SK-N-SH treated with all-trans-retinoic acid at 6 μM for 48 hours (cell line): ENCODE measurements around the gene JMJD8.

Source experiments
- ATAC-seq: fragments of 200-7000 bp; cut with Tn5 transposase; 3 replicates; pipeline ENCODE4 v1.9.1; 2020; ENCODE audit warnings: mild to moderate bottlenecking, moderate library complexity
- ARNTL ChIP-seq: fragments of 450-650 bp; formaldehyde crosslinking; IDR thresholded peaks from 2 replicates; pipeline ENCODE4 v1.5.0; 2020; ENCODE audit warnings: low read depth, mild to moderate bottlenecking, moderate library complexity, borderline replicate concordance
- CREB5 ChIP-seq: fragments of 250-450 bp; sonication (Bioruptor Pico); IDR thresholded peaks from 2 replicates; pipeline ENCODE4 v1.5.1; 2020; ENCODE audit warnings: low read depth, mild to moderate bottlenecking, moderate library complexity
- CSDC2 ChIP-seq: fragments of 250-450 bp; sonication (Bioruptor Pico); IDR thresholded peaks from 2 replicates; pipeline ENCODE4 v1.5.0; 2020; ENCODE audit warnings: mild to moderate bottlenecking, moderate library complexity
- CSRNP3 ChIP-seq: fragments of 250-450 bp; sonication (Bioruptor Pico); IDR thresholded peaks from 2 replicates; pipeline ENCODE4 v1.5.1; 2021; ENCODE audit warnings: mild to moderate bottlenecking, moderate library complexity
- ESRRG ChIP-seq: fragments of 250-450 bp; sonication (Bioruptor Pico); IDR thresholded peaks from 2 replicates; pipeline ENCODE4 v1.6.1; 2021; ENCODE audit warnings: mild to moderate bottlenecking
- GLIS3 ChIP-seq: fragments of 250-450 bp; sonication (Bioruptor Pico); IDR thresholded peaks from 2 replicates; pipeline ENCODE4 v1.5.0; 2020; ENCODE audit warnings: mild to moderate bottlenecking, moderate library complexity
- ISL1 ChIP-seq: fragments of 250-450 bp; sonication (Bioruptor Pico); IDR thresholded peaks from 2 replicates; pipeline ENCODE4 v2.1.2; 2022; ENCODE audit warnings: mild to moderate bottlenecking, moderate library complexity
- OSR1 ChIP-seq: fragments of 250-450 bp; sonication (Bioruptor Pico); IDR thresholded peaks from 2 replicates; pipeline ENCODE4 v1.8.0; 2022; ENCODE audit warnings: moderate library complexity, mild to moderate bottlenecking, inconsistent platforms
- POU6F1 ChIP-seq: fragments of 250-450 bp; sonication (Bioruptor Pico); IDR thresholded peaks from 2 replicates; pipeline ENCODE4 v1.8.0; 2021; ENCODE audit warnings: low read depth, mild to moderate bottlenecking, moderate library complexity, borderline replicate concordance
- RARB ChIP-seq: fragments of 250-450 bp; sonication (Bioruptor Pico); IDR thresholded peaks from 2 replicates; pipeline ENCODE4 v1.8.0; 2021; ENCODE audit warnings: mild to moderate bottlenecking, moderate library complexity
- SNAI2 ChIP-seq: fragments of 250-450 bp; sonication (Bioruptor Pico); IDR thresholded peaks from 2 replicates; pipeline ENCODE4 v1.5.0; 2020; ENCODE audit warnings: mild to moderate bottlenecking, moderate library complexity
- TCF4 ChIP-seq: fragments of 250-450 bp; sonication (Bioruptor Pico); IDR thresholded peaks from 2 replicates; pipeline ENCODE4 v1.8.0; 2021; ENCODE audit warnings: mild to moderate bottlenecking, moderate library complexity, borderline replicate concordance
- TOX ChIP-seq: fragments of 250-450 bp; sonication (Bioruptor Pico); IDR thresholded peaks from 2 replicates; pipeline ENCODE4 v1.8.0; 2021; ENCODE audit warnings: mild to moderate bottlenecking, moderate library complexity, borderline replicate concordance
- TSHZ2 ChIP-seq: fragments of 250-450 bp; sonication (Bioruptor Pico); IDR thresholded peaks from 2 replicates; pipeline ENCODE4 v1.5.0; 2020; ENCODE audit warnings: mild to moderate bottlenecking, moderate library complexity
- ZC3H10 ChIP-seq: fragments of 250-450 bp; sonication (Bioruptor Pico); IDR thresholded peaks from 2 replicates; pipeline ENCODE4 v1.5.1; 2021; ENCODE audit warnings: mild to moderate bottlenecking, moderate library complexity
- ZFP3 ChIP-seq: fragments of 250-450 bp; sonication (Bioruptor Pico); IDR thresholded peaks from 2 replicates; pipeline ENCODE4 v1.5.0; 2020; ENCODE audit warnings: mild to moderate bottlenecking, moderate library complexity
- ZFP30 ChIP-seq: fragments of 450-650 bp; formaldehyde crosslinking; IDR thresholded peaks from 2 replicates; pipeline ENCODE4 v1.5.0; 2022; ENCODE audit warnings: mild to moderate bottlenecking, moderate library complexity
- ZNF565 ChIP-seq: fragments of 450-650 bp; formaldehyde crosslinking; conservative IDR thresholded peaks from 2 replicates; pipeline ENCODE4 v1.5.0; 2020; ENCODE audit warnings: low read depth, mild to moderate bottlenecking, moderate library complexity
- ZNF8 ChIP-seq: fragments of 450-650 bp; formaldehyde crosslinking; IDR thresholded peaks from 2 replicates; pipeline ENCODE4 v1.5.0; 2020; ENCODE audit warnings: mild to moderate bottlenecking, moderate library complexity

Gene JMJD8

GRCh38 chr16:634051-634670 is 50.0 kb downstream of the JMJD8 start (continued):
- TF ChIP-seq OSR1 (CRISPR knock-in tag) (no peak), ZNF8 (CRISPR knock-in tag) (no peak), ZFP30 (CRISPR knock-in tag) (no peak)

GRCh38 chr16:633336-634050 is 50.6 kb downstream of the JMJD8 start:
- ATAC-seq = no peak
- TF ChIP-seq ARNTL (CRISPR knock-in tag) = no peak
- TF ChIP-seq TSHZ2 (CRISPR knock-in tag) = no peak
- no peak for TF ChIP-seq SNAI2 (CRISPR knock-in tag)
- no peak for TF ChIP-seq GLIS3 (CRISPR knock-in tag)
- TF ChIP-seq CREB5 = no peak
- no peak for TF ChIP-seq ZNF565 (CRISPR knock-in tag)
- TF ChIP-seq, all 23 proteins: peak for 0

- no peak for ATAC-seq
- TF ChIP-seq SNAI2 (CRISPR knock-in tag) = no peak
- TF ChIP-seq POU6F1 = no peak
- TF ChIP-seq CSRNP3 (CRISPR knock-in tag) = no peak
- TF ChIP-seq TSHZ2 (CRISPR knock-in tag) = no peak
- TF ChIP-seq ISL1 = no peak
- TF ChIP-seq ZC3H10 (CRISPR knock-in tag) = no peak
- no peak for TF ChIP-seq TOX (CRISPR knock-in tag)
- TF ChIP-seq ZFP30 (CRISPR knock-in tag) = no peak
- TF ChIP-seq TCF4 (CRISPR knock-in tag) = no peak
- no peak for TF ChIP-seq ZNF8 (CRISPR knock-in tag)
- TF ChIP-seq CREB5 = no peak
- TF ChIP-seq ZNF565 (CRISPR knock-in tag) = no peak
- TF ChIP-seq ESRRG (CRISPR knock-in tag) = no peak
- TF ChIP-seq RARB (CRISPR knock-in tag) = no peak
- no peak for TF ChIP-seq OSR1 (CRISPR knock-in tag)
- no peak for TF ChIP-seq CSDC2
- no peak for TF ChIP-seq ZFP3
- TF ChIP-seq, all 23 proteins: peak for 0
Observed at GRCh38 chr16:632486-633335, 51.4 kb downstream of the JMJD8 start.
